GM19372 (cell line): ENCODE data around the gene DNAL4.
A peak's percentile ranks its signal among the peaks of the same experiment; 100 is the strongest.

Source experiments
- ATAC-seq: cut with Tn5 transposase; IDR thresholded peaks from one replicate; pipeline ENCODE4 v1.9.1; 2021; ENCODE audit warnings: mild to moderate bottlenecking, low read depth, moderate library complexity; ENCODE audit not compliant: unreplicated experiment

Gene DNAL4

GRCh38 chr22:38761202-38762162 is 32.5 kb downstream of the DNAL4 start:
- ATAC-seq: no peak

GRCh38 chr22:38760477-38761201 is 33.3 kb downstream of the DNAL4 start:
- no peak for ATAC-seq

GRCh38 chr22:38759005-38759404 is 34.9 kb downstream of the DNAL4 start:
- no peak for ATAC-seq

- no peak for ATAC-seq
These were observed 35.5 kb downstream of the DNAL4 start for GRCh38 chr22:38758276-38758945.

- no peak for ATAC-seq
These were observed 36.5 kb downstream of the DNAL4 start for GRCh38 chr22:38757464-38757757.

- no peak for ATAC-seq
These were observed 37.1 kb downstream of the DNAL4 start for GRCh38 chr22:38756711-38757463.

- ATAC-seq: peak; percentile 73
These were observed 37.9 kb downstream of the DNAL4 start, which contains the start of gene SUN2 for GRCh38 chr22:38755911-38756532. TSS of gene SUN2 (minus strand) at chr22:38755998. CDS start at chr22:38752628, 3,370 bp downstream.

- ATAC-seq: peak; percentile 25
These were observed 38.6 kb downstream of the DNAL4 start for GRCh38 chr22:38755155-38755910.

GRCh38 chr22:38754751-38755154 is 39.2 kb downstream of the DNAL4 start:
- ATAC-seq: no peak

GRCh38 chr22:38753948-38754750 is 39.8 kb downstream of the DNAL4 start:
- ATAC-seq: no peak

- ATAC-seq: no peak
These were observed 42.3 kb downstream of the DNAL4 start for GRCh38 chr22:38751422-38752346.

GRCh38 chr22:38751066-38751421 is 42.9 kb downstream of the DNAL4 start:
- no peak for ATAC-seq

GRCh38 chr22:38750638-38751037 is 43.3 kb downstream of the DNAL4 start:
- ATAC-seq: no peak

GRCh38 chr22:38750104-38750503 is 43.8 kb downstream of the DNAL4 start:
- no peak for ATAC-seq

GRCh38 chr22:38748487-38749136 is 45.3 kb downstream of the DNAL4 start:
- no peak for ATAC-seq

- ATAC-seq: no peak
These were observed 48.1 kb downstream of the DNAL4 start for GRCh38 chr22:38745676-38746460.
